Measurements from ENCODE around the gene BICD1. TPM values are rescaled to one million over a fixed set of nuclear protein-coding genes. Genes with fewer than 3 reads are reported as not detected.

Gene BICD1
- total and polyA plus RNA-seq, 7 donors, result 0.60 to 16.0 (median 9.4) TPM

DNA sequence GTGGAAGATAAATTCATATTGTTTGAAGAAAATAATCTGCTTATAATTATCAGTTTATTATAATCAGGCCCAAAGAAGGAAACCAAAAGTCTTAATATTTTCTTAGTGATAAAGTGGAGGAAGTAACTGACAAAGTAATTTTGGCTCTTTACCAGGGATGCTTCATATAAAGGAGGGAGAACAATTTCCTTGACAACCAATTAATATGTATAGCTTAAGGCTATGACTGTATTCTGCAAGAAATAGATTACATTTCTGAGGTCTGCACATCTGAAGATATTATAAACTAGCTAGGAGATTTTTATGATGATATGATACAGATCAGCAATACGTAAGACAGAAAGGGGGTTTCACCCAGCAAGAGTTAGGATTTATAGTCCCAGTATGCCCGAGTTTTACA lies 90.8 kb downstream of the BICD1 start:
- DNase-seq, result no peak
- Histone ChIP-seq H3K27ac (no peak overlapping the region), H3K4me3 (no peak overlapping the region), H3K9me3 (peaks cover 0 to 2% (median 0%) of the 10 kb centered on the region in 4 donors), H3K27me3 (no peaks in the 10 kb centered on the region), H3K4me1 (no peaks in the 10 kb centered on the region), H3K36me3 (no peaks in the 10 kb centered on the region)
- 66 to 79% methylated on average over 2 of the region's 2 CpGs for WGBS, 2 donors
- TF ChIP-seq CTCF (IDR thresholded peaks at IDR 0.05) (no peak), POLR2AphosphoS5 (IDR thresholded peaks at IDR 0.05) (no peak), POLR2A (IDR thresholded peaks at IDR 0.05) (no peak), EP300 (IDR thresholded peaks at IDR 0.05) (no peak)
- intact Hi-C loops (cut with DNase I), result no loop called here

GRCh38 chr12:32198555-32198954 lies 91.9 kb downstream of the BICD1 start:
- Histone ChIP-seq H3K9me3 (peaks cover 0 to 2% (median 0%) of the 10 kb centered on the region in 4 donors), H3K27ac (no peak overlapping the region), H3K27me3 (no peaks in the 10 kb centered on the region), H3K36me3 (no peaks in the 10 kb centered on the region), H3K4me3 (no peak overlapping the region), H3K4me1 (no peaks in the 10 kb centered on the region)
- TF ChIP-seq POLR2A (IDR thresholded peaks at IDR 0.05), result no peak
- no peak for TF ChIP-seq POLR2AphosphoS5 (IDR thresholded peaks at IDR 0.05)
- no peak for TF ChIP-seq CTCF (IDR thresholded peaks at IDR 0.05)
- TF ChIP-seq EP300 (IDR thresholded peaks at IDR 0.05), result no peak
- 77 to 85% methylated on average over 2 of the region's 2 CpGs for WGBS, 2 donors
- intact Hi-C loops (cut with DNase I), result no loop called here
- no peak for DNase-seq

- no peak for TF ChIP-seq EP300 (IDR thresholded peaks at IDR 0.05)
- no peak for TF ChIP-seq CTCF (IDR thresholded peaks at IDR 0.05)
- no peak for TF ChIP-seq POLR2A (IDR thresholded peaks at IDR 0.05)
- TF ChIP-seq POLR2AphosphoS5 (IDR thresholded peaks at IDR 0.05), result no peak
- no peak for DNase-seq
- 86 to 89% methylated on average over 2 of the region's 2 CpGs for WGBS, 2 donors
- Histone ChIP-seq H3K4me3 (no peak overlapping the region), H3K27me3 (no peaks in the 10 kb centered on the region), H3K9me3 (no peaks in the 10 kb centered on the region), H3K36me3 (no peaks in the 10 kb centered on the region), H3K4me1 (peaks cover 0 to under 1% (median 0%) of the 10 kb centered on the region in 4 donors), H3K27ac (no peak overlapping the region)
- intact Hi-C loops (cut with DNase I), result no loop called here
Observed at GRCh38 chr12:32201096-32201495, 94.4 kb downstream of the BICD1 start.

GRCh38 chr12:32201976-32202375 lies 95.3 kb downstream of the BICD1 start:
- H3K4me1 ChIP-seq, result peaks cover 0 to 6% (median 0%) of the 10 kb centered on the region in 4 donors
- WGBS, 2 donors, result 82 to 85% methylated on average over 1 of the region's 1 CpG
- TF ChIP-seq POLR2AphosphoS5 (IDR thresholded peaks at IDR 0.05), result no peak
- TF ChIP-seq CTCF (IDR thresholded peaks at IDR 0.05), result no peak
- no peak for TF ChIP-seq POLR2A (IDR thresholded peaks at IDR 0.05)
- TF ChIP-seq EP300 (IDR thresholded peaks at IDR 0.05), result no peak
- H3K36me3 ChIP-seq, result no peaks in the 10 kb centered on the region
- no peak overlapping the region for H3K27ac ChIP-seq
- H3K4me3 ChIP-seq, result no peak overlapping the region
- H3K9me3 ChIP-seq, result no peaks in the 10 kb centered on the region
- no peaks in the 10 kb centered on the region for H3K27me3 ChIP-seq
- intact Hi-C loops (cut with DNase I), result no loop called here
- no peak for DNase-seq

GRCh38 chr12:32205731-32206130 lies 99.1 kb downstream of the BICD1 start:
- Histone ChIP-seq H3K36me3 (no peaks in the 10 kb centered on the region), H3K9me3 (no peaks in the 10 kb centered on the region), H3K4me3 (no peak overlapping the region), H3K27ac (no peak overlapping the region), H3K4me1 (peaks cover 0 to 6% (median under 1%) of the 10 kb centered on the region in 4 donors), H3K27me3 (no peaks in the 10 kb centered on the region)
- DNase-seq, result no peak
- WGBS, 2 donors, result 96 to 98% methylated on average over 3 of the region's 3 CpGs
- TF ChIP-seq POLR2A (IDR thresholded peaks at IDR 0.05) (no peak), POLR2AphosphoS5 (IDR thresholded peaks at IDR 0.05) (no peak), EP300 (IDR thresholded peaks at IDR 0.05) (no peak), CTCF (IDR thresholded peaks at IDR 0.05) (no peak)
- intact Hi-C loops (cut with DNase I), result no loop called here
